A673 (cell line): ENCODE measurements around the gene COBL. TPM values are rescaled to one million over a fixed set of nuclear protein-coding genes. Genes with fewer than 3 reads are reported as not detected.
"Not testable (repeated sequence)": the region's sequence is repeated elsewhere in the genome, so short reads cannot be mapped to it uniquely, and the experiment has no call there.

ENCODE experiments used
- BruUV-seq: library from RNA; stranded (reverse); fragments of 400-500 nt; replicated peaks from 2 replicates; lab custom pipeline; 2021; lab: Mats Ljungman, UMichigan
- CTCF ChIA-PET: fragments of 300-600 bp; sonication (Branson Sonifier 250); formaldehyde crosslinking; loops from one replicate; lab custom pipeline; 2022; ENCODE audit warnings: antibody characterized with exemption; lab: Charles Lee
- POLR2A ChIA-PET: fragments of 300-600 bp; sonication (Branson Sonifier 250); formaldehyde crosslinking; loops from one replicate; lab custom pipeline; 2022; ENCODE audit warnings: antibody characterized with exemption; ENCODE audit not compliant: low non-redundant PET; lab: Charles Lee
- DNase-seq: peaks from one replicate; pipeline ENCODE4 v3.0.0-alpha.2; 2015; ENCODE audit warnings: low spot score
- H3K27ac ChIP-seq: fragments of 200-600 bp; sonication (generic); 2 replicates; pipeline ENCODE4 v1.5.1; 2016; ENCODE audit warnings: mixed run types, low read depth, mild to moderate bottlenecking, mixed read lengths, antibody characterized with exemption, low read length; ENCODE audit not compliant: poor library complexity, severe bottlenecking
- H3K27me3 ChIP-seq: fragments of 200-600 bp; sonication (generic); replicated peaks from 2 replicates; pipeline ENCODE4 v1.6.1; 2017; ENCODE audit warnings: mixed run types, low read depth, mild to moderate bottlenecking, mixed read lengths, antibody characterized with exemption, low read length; ENCODE audit not compliant: insufficient read depth, poor library complexity
- H3K36me3 ChIP-seq: fragments of 200-600 bp; sonication (generic); 2 replicates; pipeline ENCODE4 v1.6.1; 2016; ENCODE audit warnings: mixed run types, mild to moderate bottlenecking, mixed read lengths, antibody characterized with exemption, low read length; ENCODE audit not compliant: insufficient read depth, poor library complexity, severe bottlenecking
- H3K4me1 ChIP-seq: fragments of 200-600 bp; sonication (generic); 2 replicates; pipeline ENCODE4 v1.6.1; 2017; ENCODE audit warnings: mixed run types, mild to moderate bottlenecking, mixed read lengths, antibody characterized with exemption, low read length; ENCODE audit not compliant: insufficient read depth, poor library complexity, severe bottlenecking
- H3K4me3 ChIP-seq: fragments of 200-600 bp; sonication (generic); 2 replicates; pipeline ENCODE4 v1.5.1; 2016; ENCODE audit warnings: low read depth, mixed run types, mild to moderate bottlenecking, mixed read lengths, low read length; ENCODE audit not compliant: poor library complexity, severe bottlenecking
- H3K9me3 ChIP-seq: fragments of 200-600 bp; sonication (generic); 2 replicates; pipeline ENCODE4 v1.6.1; 2016; ENCODE audit warnings: mixed run types, low read depth, mild to moderate bottlenecking, mixed read lengths, antibody characterized with exemption, low read length; ENCODE audit not compliant: poor library complexity, severe bottlenecking
- CTCF ChIP-seq: fragments of 300-800, 200-600 bp; sonication (generic); conservative IDR thresholded peaks from 2 replicates; pipeline ENCODE4 v1.5.1; 2017; ENCODE audit warnings: low read depth, mild to moderate bottlenecking, antibody characterized with exemption, low read length, moderate library complexity, mixed read lengths
- EZH2 ChIP-seq: fragments of 200-600 bp; sonication (generic); IDR thresholded peaks from 2 replicates; pipeline ENCODE4 v1.6.1; 2017; ENCODE audit warnings: borderline replicate concordance, low read depth, mild to moderate bottlenecking, mixed read lengths, antibody characterized with exemption, low read length; ENCODE audit not compliant: poor library complexity, severe bottlenecking
- intact Hi-C: fragments of 100-400 bp; cut with micrococcal nuclease; formaldehyde crosslinking; loops from one replicate; pipeline ENCODE4 v1.10.0; 2022; ENCODE audit not compliant: unreplicated experiment
- total RNA-seq: library from RNA; stranded (reverse); gene quantifications from 2 replicates; pipeline ENCODE4 v1.2.3, GENCODE V29; 2021

The COBL gene
- total RNA-seq, 1 experiment from 2014 or later, result not detected

DNA sequence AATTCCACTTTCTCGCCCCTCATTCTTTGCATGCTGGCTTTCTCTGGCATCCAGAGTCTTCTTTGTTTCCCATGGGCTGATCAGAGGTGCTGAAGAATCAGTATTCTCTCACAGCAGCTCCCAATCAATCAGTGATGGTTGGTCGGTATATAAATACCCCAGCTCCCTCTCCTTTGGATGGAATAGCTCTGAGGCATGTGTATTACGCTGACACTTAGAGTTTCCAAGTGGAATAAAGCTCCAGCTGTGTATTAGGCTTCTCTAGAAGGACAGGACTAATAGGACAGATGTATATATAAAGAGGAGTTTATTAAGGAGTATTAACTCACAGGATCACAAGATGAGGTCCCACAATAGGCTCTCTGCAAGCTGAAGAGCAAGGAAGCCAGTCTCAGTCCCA is 315.7 kb downstream of the COBL start:
- TF ChIP-seq CTCF (no peak), EZH2 (no peak)
- BruUV-seq, result no TSS peak
- H3K9me3 ChIP-seq, result peaks cover 15% of the 10 kb centered on the region
- H3K4me3 ChIP-seq, result no peak overlapping the region
- no peaks in the 10 kb centered on the region for H3K27me3 ChIP-seq
- intact Hi-C loops, result no loop called here
- no peak overlapping the region for H3K27ac ChIP-seq
- ChIA-PET POLR2A (no interaction called here), CTCF (no interaction called here)
- no peak for DNase-seq
- H3K4me1 ChIP-seq, result no peaks in the 10 kb centered on the region
- no peaks in the 10 kb centered on the region for H3K36me3 ChIP-seq

DNA sequence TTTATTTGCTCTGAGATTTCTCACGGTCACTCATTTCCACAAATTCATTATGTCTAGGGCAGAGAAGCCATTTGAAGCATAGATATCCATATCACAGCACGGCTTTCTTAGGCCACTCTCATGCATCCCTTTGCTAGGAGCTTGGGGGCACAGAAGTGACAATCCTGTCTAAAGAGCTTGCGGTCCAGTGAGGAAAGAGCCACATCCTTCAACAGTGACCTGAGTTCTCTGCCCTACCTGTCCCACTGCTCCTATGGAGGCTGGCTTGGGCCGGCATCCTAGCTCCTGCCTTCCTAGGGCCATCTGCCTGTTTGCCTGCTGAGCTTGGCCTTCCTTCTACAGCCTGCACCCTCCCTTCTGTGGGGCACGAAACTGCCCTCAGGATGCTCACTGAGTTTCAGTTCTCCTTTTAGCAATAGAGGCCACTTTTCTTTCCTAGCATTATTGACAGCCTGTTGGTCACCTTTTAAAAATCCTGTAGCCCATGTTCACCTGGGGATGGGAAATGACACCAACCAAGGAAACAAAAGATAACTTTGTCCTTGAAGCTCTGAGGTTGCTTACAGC is 321.8 kb downstream of the COBL start:
- CTCF ChIA-PET, result no interaction called here
- TF ChIP-seq EZH2 (no peak), CTCF (no peak)
- intact Hi-C loops, result no loop called here

GRCh38 chr7:50990214-50990613 is 326.4 kb downstream of the COBL start:
- BruUV-seq, H3K9me3 ChIP-seq, CTCF ChIA-PET, H3K36me3 ChIP-seq, intact Hi-C loops, H3K27ac ChIP-seq, POLR2A ChIA-PET, H3K27me3 ChIP-seq, DNase-seq, H3K4me1 ChIP-seq, H3K4me3 ChIP-seq: not testable (repeated sequence)

More for the DNA sequence above, 321.8 kb downstream of the COBL start:
- DNase-seq, result no peak
- peaks cover 5% of the 10 kb centered on the region for H3K9me3 ChIP-seq
- no peaks in the 10 kb centered on the region for H3K4me1 ChIP-seq
- BruUV-seq, result no TSS peak
- no peaks in the 10 kb centered on the region for H3K36me3 ChIP-seq
- POLR2A ChIA-PET, result no interaction called here
- no peak overlapping the region for H3K4me3 ChIP-seq
- no peak overlapping the region for H3K27ac ChIP-seq
- no peaks in the 10 kb centered on the region for H3K27me3 ChIP-seq

GRCh38 chr7:50988988-50989387 is 327.6 kb downstream of the COBL start:
- DNase-seq, result no peak
- intact Hi-C loops, result no loop called here
- ChIA-PET CTCF (no interaction called here), POLR2A (no interaction called here)
- no peak overlapping the region for H3K4me3 ChIP-seq
- peaks cover 9% of the 10 kb centered on the region for H3K9me3 ChIP-seq
- H3K4me1 ChIP-seq, result no peaks in the 10 kb centered on the region
- H3K27me3 ChIP-seq, result no peaks in the 10 kb centered on the region
- no peaks in the 10 kb centered on the region for H3K36me3 ChIP-seq
- no peak overlapping the region for H3K27ac ChIP-seq
- no TSS peak for BruUV-seq
- TF ChIP-seq EZH2 (no peak), CTCF (no peak)
